Esophagus squamous epithelium (tissue), 5 donors: ENCODE measurements around the gene VRK3. TPM values are rescaled to one million over a fixed set of nuclear protein-coding genes. Genes with fewer than 3 reads are reported as not detected.

Source experiments
- DNase-seq: peaks from one replicate; lab custom pipeline; 2025; lab: John Stamatoyannopoulos, UW
- H3K27ac ChIP-seq, 4 donors: fragments of 200-600 bp; sonication (generic); one replicate each; pipeline ENCODE4 v1.5.1; 2016 to 2019; ENCODE audit warnings: mild to moderate bottlenecking in 1 of 4
- H3K27me3 ChIP-seq, 4 donors: fragments of 200-600 bp; sonication (generic); 1 replicate in 3 of 4; 2 replicates in 1 of 4; pipeline versions ENCODE4 v1.5.1 to v1.6.0; 2017 to 2021; ENCODE audit warnings: antibody characterized with exemption in 1 of 4
- H3K36me3 ChIP-seq, 3 donors: fragments of 200-600 bp; sonication (generic); one replicate each; pipeline ENCODE4 v1.5.1; 2016 to 2019
- H3K4me1 ChIP-seq, 3 donors: fragments of 200-600 bp; sonication (generic); one replicate each; pipeline ENCODE4 v1.5.1; 2017 to 2019
- H3K4me3 ChIP-seq, 4 donors: fragments of 200-600 bp; sonication (generic); 1 replicate in 3 of 4; 2 replicates in 1 of 4; pipeline ENCODE4 v1.5.1; 2016 to 2019; ENCODE audit warnings: mild to moderate bottlenecking in 2 of 4, moderate library complexity in 1 of 4
- H3K9me3 ChIP-seq, 3 donors: fragments of 200-600 bp; sonication (generic); one replicate each; pipeline ENCODE4 v1.5.1; 2016 to 2019
- CTCF ChIP-seq, 6 experiments: fragments of 450-650 bp in 4 of 6; fragments of 200-600 bp in 2 of 6; sonication (generic) in 2 of 6; IDR thresholded peaks; one replicate each; pipeline ENCODE4 v1.5.1; 2016 to 2019; ENCODE audit warnings: antibody characterized with exemption in 6 of 6, mild to moderate bottlenecking in 4 of 6, moderate library complexity in 4 of 6
- POLR2A ChIP-seq, 4 donors: fragments of 450-650 bp; IDR thresholded peaks; one replicate each; pipeline ENCODE4 v1.6.1; 2017; ENCODE audit warnings: antibody characterized with exemption in 4 of 4, mild to moderate bottlenecking in 4 of 4, moderate library complexity in 3 of 4
- WGBS, 2 donors: methylation state at CpG; one replicate each; pipeline ENCODE4 v1.1.5; 2018; 5-methylcytosine and 5-hydroxymethylcytosine counted together
- intact Hi-C: fragments of 100-400 bp; cut with DNase I; formaldehyde crosslinking; loops from one replicate; pipeline ENCODE4 v1.15.0; 2022
- total RNA-seq, 4 donors: library from RNA; depleted of rRNA; stranded (reverse); fragments of >200 nt; gene quantifications; one replicate each; pipeline ENCODE4 v1.1.0, GENCODE V29; 2016
- donor health status: DM: yes; HTN: yes; CAD: no.

The VRK3 gene
- total RNA-seq, 4 donors from 2014 or later, result 12.7 to 26.1 (median 20.9) TPM

- no peaks in the 10 kb centered on the region for H3K27me3 ChIP-seq
- peaks cover 26 to 100% (median 30%) of the 10 kb centered on the region in 3 donors for H3K36me3 ChIP-seq
- 79 to 100% methylated on average over 2 of the region's 2 CpGs for WGBS, 2 donors
- intact Hi-C loops, result no loop called here
- H3K27ac ChIP-seq, result no peak overlapping the region
- TF ChIP-seq CTCF (IDR thresholded peaks at IDR 0.05) (no peak), POLR2A (IDR thresholded peaks at IDR 0.05) (no peak)
- H3K4me1 ChIP-seq, result peaks cover 6 to 25% (median 8%) of the 10 kb centered on the region in 3 donors
- DNase-seq, result no peak
- H3K9me3 ChIP-seq, result no peaks in the 10 kb centered on the region
- H3K4me3 ChIP-seq, result no peak overlapping the region
These were observed 17.2 kb downstream of the VRK3 start for GRCh38 chr19:50007947-50008346.

- H3K36me3 ChIP-seq, result peaks cover 26 to 100% (median 32%) of the 10 kb centered on the region in 3 donors
- TF ChIP-seq POLR2A (IDR thresholded peaks at IDR 0.05) (no peak), CTCF (IDR thresholded peaks at IDR 0.05) (no peak)
- no peak for DNase-seq
- H3K4me1 ChIP-seq, result peaks cover 6 to 29% (median 8%) of the 10 kb centered on the region in 3 donors
- no peaks in the 10 kb centered on the region for H3K27me3 ChIP-seq
- no peak overlapping the region for H3K27ac ChIP-seq
- no peak overlapping the region for H3K4me3 ChIP-seq
- intact Hi-C loops, result no loop called here
- WGBS, 2 donors, result 91 to 98% methylated on average over 5 of the region's 10 CpGs
- H3K9me3 ChIP-seq, result no peaks in the 10 kb centered on the region
These were observed 18.0 kb downstream of the VRK3 start for GRCh38 chr19:50007170-50007569.

- Histone ChIP-seq H3K36me3 (peaks cover 34 to 100% (median 35%) of the 10 kb centered on the region in 3 donors), H3K9me3 (no peaks in the 10 kb centered on the region), H3K27me3 (no peaks in the 10 kb centered on the region), H3K27ac (no peak overlapping the region), H3K4me3 (no peak overlapping the region), H3K4me1 (peaks cover 6 to 29% (median 8%) of the 10 kb centered on the region in 3 donors)
- no peak for DNase-seq
- intact Hi-C loops, result no loop called here
- 83 to 93% methylated on average over 10 to 12 of the region's 12 CpGs for WGBS, 2 donors
- TF ChIP-seq CTCF (IDR thresholded peaks at IDR 0.05) (no peak), POLR2A (IDR thresholded peaks at IDR 0.05) (no peak)
These were observed 19.7 kb downstream of the VRK3 start for GRCh38 chr19:50005428-50005827.

- Histone ChIP-seq H3K4me3 (no peak overlapping the region), H3K27ac (peak overlapping the region in 3 of 4 donors; percentile 66 to 74 (median 66)), H3K36me3 (peaks cover 37 to 100% (median 49%) of the 10 kb centered on the region in 3 donors), H3K4me1 (peaks cover 6 to 29% (median 8%) of the 10 kb centered on the region in 3 donors), H3K9me3 (no peaks in the 10 kb centered on the region), H3K27me3 (no peaks in the 10 kb centered on the region)
- intact Hi-C loops, result no loop called here
- DNase-seq, result no peak
- no peak for TF ChIP-seq CTCF (IDR thresholded peaks at IDR 0.05)
- TF ChIP-seq POLR2A (IDR thresholded peaks at IDR 0.05), result no peak
- 55 to 65% methylated on average over 8 to 9 of the region's 11 CpGs for WGBS, 2 donors
These were observed 21.3 kb downstream of the VRK3 start for GRCh38 chr19:50003810-50004419.

DNA sequence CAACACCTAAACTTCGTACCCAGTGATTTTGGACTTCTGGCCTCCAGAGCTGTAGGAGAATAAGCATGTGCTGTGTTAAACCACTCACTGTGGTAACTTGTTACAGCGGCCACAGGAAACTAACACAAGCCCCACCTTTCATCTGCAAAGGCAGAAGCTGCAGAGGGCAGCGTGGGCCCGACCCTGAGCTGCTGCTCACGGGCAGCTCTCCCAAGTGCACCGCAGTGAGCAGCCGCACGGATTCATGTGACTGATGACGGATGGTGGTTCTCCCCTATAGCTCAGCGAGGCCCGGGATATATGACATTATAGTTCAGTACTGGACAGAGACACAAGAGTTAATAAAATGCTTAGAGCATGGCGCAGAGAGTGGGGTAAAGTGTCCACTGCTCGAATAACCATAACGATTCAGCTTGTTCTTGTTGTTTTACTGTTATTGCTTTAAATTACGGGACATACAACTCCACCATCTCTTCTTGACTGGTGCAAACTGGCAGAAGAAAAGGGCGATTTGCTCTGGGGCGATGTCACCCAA lies 21.9 kb downstream of the VRK3 start:
- TF ChIP-seq CTCF (IDR thresholded peaks at IDR 0.05) (no peak), POLR2A (IDR thresholded peaks at IDR 0.05) (no peak)
- Histone ChIP-seq H3K27ac (peak overlapping the region in 2 of 4 donors; percentile 16 to 74), H3K4me3 (no peak overlapping the region), H3K27me3 (no peaks in the 10 kb centered on the region), H3K36me3 (peaks cover 31 to 100% (median 48%) of the 10 kb centered on the region in 3 donors), H3K9me3 (no peaks in the 10 kb centered on the region), H3K4me1 (peaks cover 6 to 29% (median 8%) of the 10 kb centered on the region in 3 donors)
- WGBS, 2 donors, result 91 to 93% methylated on average over 17 of the region's 17 CpGs
- intact Hi-C loops, result no loop called here
- no peak for DNase-seq
